ENCODE measurements around the gene EXOC3L4.

Gene EXOC3L4

DNA sequence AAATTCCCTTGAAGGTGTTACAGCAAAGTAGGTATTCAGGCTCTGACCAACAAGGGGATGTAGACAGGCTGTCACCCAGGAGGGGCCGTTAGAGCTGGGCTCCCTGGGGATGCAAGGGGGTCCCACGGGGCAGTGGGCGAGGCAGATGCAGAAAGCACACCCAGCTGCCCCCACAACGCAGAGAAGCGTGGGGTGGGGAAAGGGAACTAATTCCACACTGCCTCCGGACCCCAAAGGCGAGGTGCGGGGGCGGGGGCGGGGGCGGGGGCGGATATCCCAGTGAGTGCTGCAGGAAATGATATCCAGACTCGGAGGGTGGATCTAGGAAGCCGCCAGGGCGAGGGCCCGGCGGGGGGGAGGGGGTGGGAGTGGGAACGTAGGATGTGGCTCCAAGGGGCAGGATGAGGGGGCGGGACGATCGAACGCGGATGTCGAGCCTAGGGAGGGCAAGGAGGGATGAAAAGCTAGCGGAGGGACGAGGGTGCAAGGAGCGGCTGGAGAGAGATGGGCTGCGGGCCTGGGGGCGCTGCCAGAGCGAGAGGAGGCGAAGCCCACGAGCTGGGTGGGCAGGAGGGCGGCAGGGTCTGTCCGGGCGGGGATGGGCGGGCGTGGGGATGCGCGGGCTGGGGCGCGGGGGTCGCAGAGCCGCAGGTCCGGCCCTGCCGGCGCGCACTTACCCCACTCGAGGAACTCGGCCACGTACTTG, 38.0 kb upstream of the EXOC3L4 start:
- in situ Hi-C loops (cut with HindIII; ENCODE audit: low pct_ligation_motif_present, low sequenced_read_pairs), result no loop called here
- peak overlapping the region; percentile 61 for H3K27ac ChIP-seq
- peak overlapping the region; percentile 85 for H3K4me3 ChIP-seq (ENCODE audit: low read depth, low read length)
- H3K27me3 ChIP-seq (replicated peaks), result no peaks in the 10 kb centered on the region
- TF ChIP-seq, protein P1, sequence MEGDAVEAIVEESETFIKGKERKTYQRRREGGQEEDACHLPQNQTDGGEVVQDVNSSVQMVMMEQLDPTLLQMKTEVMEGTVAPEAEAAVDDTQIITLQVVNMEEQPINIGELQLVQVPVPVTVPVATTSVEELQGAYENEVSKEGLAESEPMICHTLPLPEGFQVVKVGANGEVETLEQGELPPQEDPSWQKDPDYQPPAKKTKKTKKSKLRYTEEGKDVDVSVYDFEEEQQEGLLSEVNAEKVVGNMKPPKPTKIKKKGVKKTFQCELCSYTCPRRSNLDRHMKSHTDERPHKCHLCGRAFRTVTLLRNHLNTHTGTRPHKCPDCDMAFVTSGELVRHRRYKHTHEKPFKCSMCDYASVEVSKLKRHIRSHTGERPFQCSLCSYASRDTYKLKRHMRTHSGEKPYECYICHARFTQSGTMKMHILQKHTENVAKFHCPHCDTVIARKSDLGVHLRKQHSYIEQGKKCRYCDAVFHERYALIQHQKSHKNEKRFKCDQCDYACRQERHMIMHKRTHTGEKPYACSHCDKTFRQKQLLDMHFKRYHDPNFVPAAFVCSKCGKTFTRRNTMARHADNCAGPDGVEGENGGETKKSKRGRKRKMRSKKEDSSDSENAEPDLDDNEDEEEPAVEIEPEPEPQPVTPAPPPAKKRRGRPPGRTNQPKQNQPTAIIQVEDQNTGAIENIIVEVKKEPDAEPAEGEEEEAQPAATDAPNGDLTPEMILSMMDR (IDR thresholded peaks at IDR 0.05; ENCODE audit: low read depth, low read length, missing control alignments), result no peak
- DNase-seq, result peak; percentile 61
- H3K36me3 ChIP-seq (replicated peaks), result peaks cover 3% of the 10 kb centered on the region

DNA sequence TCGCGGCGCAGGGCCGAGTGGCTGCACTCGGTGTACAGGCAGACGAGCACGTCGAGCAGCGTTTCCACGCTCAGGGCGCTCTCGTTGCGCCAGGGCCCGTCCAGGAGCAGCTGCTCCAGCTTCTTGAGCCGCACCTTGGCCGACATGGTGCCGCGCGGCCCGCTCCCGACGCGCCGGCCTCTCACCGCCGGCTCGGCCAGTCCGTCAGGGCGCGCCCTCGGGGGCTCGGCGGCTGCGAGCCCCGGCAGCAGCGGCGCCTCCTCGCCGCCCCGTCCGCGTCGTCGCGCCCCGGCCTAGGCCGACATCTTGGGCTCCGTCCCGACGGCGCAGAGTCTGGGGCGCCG, 37.5 kb upstream of the EXOC3L4 start:
- Histone ChIP-seq H3K27me3 (replicated peaks) (no peaks in the 10 kb centered on the region), H3K4me3 (ENCODE audit: low read depth, low read length) (peak overlapping the region; percentile 85), H3K27ac (peak overlapping the region; percentile 61), H3K36me3 (replicated peaks) (peaks cover 3% of the 10 kb centered on the region)
- TF ChIP-seq, protein P1 (IDR thresholded peaks at IDR 0.05; ENCODE audit: low read depth, low read length, missing control alignments), result no peak
- no peak for DNase-seq
- in situ Hi-C loops (cut with HindIII; ENCODE audit: low pct_ligation_motif_present, low sequenced_read_pairs), result no loop called here

- TF ChIP-seq, protein P1 (IDR thresholded peaks at IDR 0.05; ENCODE audit: low read depth, low read length, missing control alignments), result no peak
- H3K27ac ChIP-seq, result peak within 1 kb of the TSS; percentile 61
- in situ Hi-C loops (cut with HindIII; ENCODE audit: low pct_ligation_motif_present, low sequenced_read_pairs), result no loop called here
- peaks cover 3% of the 10 kb centered on the region for H3K36me3 ChIP-seq (replicated peaks)
- no peaks in the 10 kb centered on the region for H3K27me3 ChIP-seq (replicated peaks)
- DNase-seq, result peak; percentile 77
- peak within 1 kb of the TSS; percentile 85 for H3K4me3 ChIP-seq (ENCODE audit: low read depth, low read length)
Observed at GRCh38 chr14:103057372-103058163, 37.0 kb upstream of the EXOC3L4 start, which contains the start of gene CDC42BPB. Gene CDC42BPB (minus strand): TSS chr14:103057549. CDS start chr14:103057173, 376 bp downstream.

DNA sequence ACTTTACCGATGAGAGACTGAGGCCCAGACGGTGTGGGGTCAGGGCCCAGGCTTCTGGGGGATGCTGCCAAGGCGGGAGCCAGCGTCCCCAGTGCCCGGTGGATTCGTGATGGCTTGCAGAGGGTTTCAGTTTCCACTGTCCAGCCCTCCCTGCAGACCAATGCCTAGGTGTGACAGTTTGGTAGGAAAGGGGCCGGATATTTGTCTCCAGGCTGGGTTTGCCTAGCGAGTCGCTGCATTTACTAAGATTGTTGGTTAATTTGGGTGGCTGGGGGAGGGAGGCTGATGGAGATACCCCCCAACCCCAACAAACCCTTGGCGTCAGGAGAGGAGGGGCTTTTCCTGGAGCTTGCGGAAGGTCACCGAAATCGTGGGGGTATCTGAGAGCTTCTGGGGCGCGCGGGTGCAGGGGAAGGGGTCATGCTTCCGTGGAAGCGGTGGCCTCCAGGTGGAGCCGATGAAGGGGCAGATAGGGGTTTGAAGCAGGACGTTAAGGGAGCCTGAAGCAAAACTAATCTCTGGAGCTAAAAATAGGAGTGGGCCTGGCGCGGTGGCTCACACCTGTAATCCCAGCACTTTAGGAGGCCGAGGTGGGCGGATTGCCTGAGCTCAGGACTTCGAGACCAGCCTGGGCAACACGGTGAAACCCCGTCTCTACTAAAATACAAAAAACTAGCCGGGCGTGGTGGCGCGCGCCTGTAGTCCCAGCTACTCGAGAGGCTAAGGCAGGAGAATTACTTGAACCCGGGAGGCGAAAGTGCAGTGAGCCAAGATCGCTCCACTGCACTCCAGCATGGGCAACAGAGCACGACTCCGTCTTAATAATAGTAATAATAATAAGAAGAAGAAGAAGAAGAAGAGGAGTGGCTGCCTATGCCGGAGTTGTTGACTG, 36.1 kb upstream of the EXOC3L4 start:
- Histone ChIP-seq H3K27ac (no peak overlapping the region), H3K4me3 (ENCODE audit: low read depth, low read length) (peak overlapping the region; percentile 71), H3K36me3 (replicated peaks) (peaks cover 3% of the 10 kb centered on the region), H3K27me3 (replicated peaks) (no peaks in the 10 kb centered on the region)
- TF ChIP-seq, protein P1 (IDR thresholded peaks at IDR 0.05; ENCODE audit: low read depth, low read length, missing control alignments), result peak; percentile 5
- in situ Hi-C loops (cut with HindIII; ENCODE audit: low pct_ligation_motif_present, low sequenced_read_pairs), result no loop called here
- no peak for DNase-seq

GRCh38 chr14:103059556-103059955, 35.0 kb upstream of the EXOC3L4 start:
- no peak overlapping the region for H3K4me3 ChIP-seq (ENCODE audit: low read depth, low read length)
- no peak overlapping the region for H3K27ac ChIP-seq
- in situ Hi-C loops (cut with HindIII; ENCODE audit: low pct_ligation_motif_present, low sequenced_read_pairs), result no loop called here
- H3K27me3 ChIP-seq (replicated peaks), result no peaks in the 10 kb centered on the region
- peaks cover 3% of the 10 kb centered on the region for H3K36me3 ChIP-seq (replicated peaks)
- TF ChIP-seq, protein P1 (IDR thresholded peaks at IDR 0.05; ENCODE audit: low read depth, low read length, missing control alignments), result no peak
- no peak for DNase-seq

All from brain microvascular endothelial cell (primary cell).